GM19467 (cell line): Measurements from ENCODE around the gene CHST11.
A peak's percentile ranks its signal among the peaks of the same experiment; 100 is the strongest.

ENCODE experiments used
- ATAC-seq: cut with Tn5 transposase; IDR thresholded peaks from one replicate; pipeline ENCODE4 v1.9.1; 2021; ENCODE audit warnings: mild to moderate bottlenecking, moderate library complexity; ENCODE audit not compliant: unreplicated experiment

The CHST11 gene

GRCh38 chr12:104456417-104456949, at the start of gene CHST11:
Gene CHST11, plus strand, starts transcription at chr12:104456948.
- peak; percentile 54 for ATAC-seq

DNA sequence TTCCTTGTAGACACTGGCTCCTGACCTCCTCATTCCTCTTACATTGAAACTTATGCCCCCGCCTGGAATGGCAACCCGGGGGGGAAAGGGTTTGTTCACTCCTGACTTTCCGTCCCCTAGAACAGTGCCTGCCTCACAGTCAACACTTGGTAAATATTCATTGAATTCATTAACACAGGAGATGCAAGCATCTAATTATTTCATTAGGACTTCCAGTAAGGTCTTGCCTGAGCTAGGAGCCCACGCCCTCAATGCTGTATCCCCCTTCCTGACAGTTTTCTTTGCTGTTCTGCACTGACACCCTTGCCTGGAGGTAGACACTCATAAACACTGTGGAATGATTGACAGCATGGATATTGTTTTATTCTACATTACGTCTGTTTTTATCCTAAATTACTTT, 49.3 kb upstream of the CHST11 start:
- ATAC-seq: no peak

DNA sequence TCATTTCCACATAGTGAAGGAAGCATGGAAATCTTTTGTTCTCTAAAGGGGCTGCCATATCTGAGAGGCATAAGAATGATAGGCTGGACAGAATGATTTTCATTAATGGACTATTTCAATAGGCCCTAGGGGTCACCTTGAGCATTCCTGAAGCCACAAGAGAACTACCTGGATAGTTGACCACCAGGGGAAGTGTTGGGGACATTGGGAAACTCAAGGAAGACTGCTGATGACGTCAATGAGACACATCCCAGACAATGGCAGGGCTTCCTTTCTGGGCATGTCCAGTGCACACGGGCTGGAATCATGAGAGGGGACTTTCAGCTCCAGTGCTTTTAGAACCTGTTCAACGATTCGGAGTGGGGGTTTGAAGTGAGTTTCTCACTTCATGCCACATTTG, 48.8 kb upstream of the CHST11 start:
- ATAC-seq: no peak

- no peak for ATAC-seq
Observed at GRCh38 chr12:104410326-104410725, 46.4 kb upstream of the CHST11 start.

DNA sequence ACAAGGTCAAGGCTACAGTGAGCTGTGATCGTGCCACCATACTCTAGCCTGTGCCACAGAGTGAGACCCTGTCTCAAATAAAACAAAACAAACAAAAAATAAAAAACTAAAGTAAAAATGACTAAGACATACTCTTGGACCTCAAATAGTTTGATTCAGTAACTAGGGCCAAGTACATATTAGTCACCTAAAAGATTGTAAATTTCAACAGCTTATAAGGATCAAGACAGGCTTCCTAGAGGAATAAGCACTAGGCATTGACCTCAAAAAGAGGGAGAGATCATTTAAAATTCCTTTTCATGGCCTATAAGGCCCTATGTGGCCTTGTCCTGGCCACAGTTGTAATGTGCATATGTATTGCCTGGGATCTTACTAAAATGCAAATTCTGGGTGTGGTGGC, 46.0 kb upstream of the CHST11 start:
- ATAC-seq: no peak

DNA sequence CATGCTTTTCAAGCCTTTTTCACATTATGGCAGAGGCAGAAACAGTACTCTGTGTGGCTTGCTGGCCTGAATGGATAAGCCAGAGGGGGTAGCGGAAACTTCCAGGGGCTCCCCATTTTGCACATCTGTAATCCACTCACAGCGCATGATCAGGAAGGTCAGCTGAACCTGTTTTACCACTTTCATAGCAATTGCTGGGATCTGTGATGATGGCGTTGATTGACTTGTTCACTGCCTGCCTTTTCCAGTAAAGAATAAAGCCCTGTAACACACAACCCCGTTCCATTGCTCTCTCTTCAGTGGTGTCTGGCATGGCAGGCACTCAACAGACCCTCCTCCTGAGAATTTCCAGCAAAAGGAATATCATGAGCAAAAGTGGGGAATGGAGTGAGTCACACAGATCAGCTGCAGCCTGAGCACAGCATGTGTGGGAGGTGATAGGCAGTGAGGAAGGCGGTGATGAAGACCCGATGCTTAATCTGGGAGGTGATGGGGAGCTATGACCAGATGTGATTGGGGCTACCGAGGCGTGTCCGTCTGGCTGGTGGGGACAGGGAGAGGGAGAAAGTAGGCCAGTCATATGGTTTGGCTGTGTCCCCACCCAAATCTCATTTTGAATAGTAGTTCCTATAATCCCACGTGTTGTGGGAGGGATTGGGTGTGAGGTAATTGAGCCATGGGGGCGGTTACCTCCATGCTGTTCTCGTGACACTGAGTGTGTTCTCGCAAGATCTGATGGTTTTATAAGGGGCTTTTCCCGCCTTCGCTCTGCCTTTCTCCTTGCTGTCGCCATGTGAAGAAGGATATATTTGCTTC, 44.7 kb upstream of the CHST11 start:
- no peak for ATAC-seq

DNA sequence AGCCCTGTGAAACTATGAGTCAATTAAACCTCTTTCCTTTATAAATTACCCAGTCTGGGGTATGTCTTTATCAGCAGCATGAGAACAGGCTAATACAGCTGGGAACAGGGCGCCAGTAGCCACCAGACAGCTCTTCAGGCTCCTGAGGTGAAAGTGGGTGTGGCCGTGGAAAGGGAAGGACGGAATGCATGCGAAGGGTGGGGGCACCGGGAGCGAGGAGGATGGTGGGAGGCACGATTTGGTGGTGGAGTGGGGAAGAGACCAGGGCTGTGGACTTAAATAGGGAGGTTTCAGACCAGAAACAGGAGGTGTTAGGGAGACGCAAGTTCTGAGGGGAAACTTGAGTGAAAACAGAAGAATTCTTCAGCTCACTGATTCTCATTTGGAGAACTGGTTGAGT, 44.1 kb upstream of the CHST11 start:
- ATAC-seq: no peak

DNA sequence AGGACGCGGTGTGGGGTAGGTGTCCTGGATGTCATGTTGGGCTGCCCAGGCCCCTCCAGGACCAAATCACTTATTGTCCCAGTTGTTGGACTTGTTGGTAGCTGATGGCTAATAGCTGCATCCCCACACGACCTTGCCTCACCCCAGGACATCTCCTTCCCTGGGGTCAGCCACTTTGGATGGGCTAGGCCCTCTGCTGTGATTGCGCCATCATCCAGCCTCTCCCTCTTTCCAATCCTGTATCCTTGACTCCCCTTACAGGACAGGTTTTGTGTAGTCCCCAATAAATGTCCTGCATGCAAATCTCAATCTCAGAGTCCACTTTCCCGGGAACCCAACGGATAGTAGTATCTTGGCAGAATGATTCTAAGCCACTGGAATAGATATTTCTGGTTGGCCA, 43.4 kb upstream of the CHST11 start:
- no peak for ATAC-seq

- no peak for ATAC-seq
Observed at GRCh38 chr12:104414581-104415341, 42.0 kb upstream of the CHST11 start.

- no peak for ATAC-seq
Observed at GRCh38 chr12:104415342-104415980, 41.3 kb upstream of the CHST11 start.

GRCh38 chr12:104416136-104416535, 40.6 kb upstream of the CHST11 start:
- ATAC-seq: no peak

- ATAC-seq: no peak
Observed at GRCh38 chr12:104416585-104416984, 40.2 kb upstream of the CHST11 start.

- ATAC-seq: no peak
Observed at GRCh38 chr12:104419717-104420116, 37.0 kb upstream of the CHST11 start.

DNA sequence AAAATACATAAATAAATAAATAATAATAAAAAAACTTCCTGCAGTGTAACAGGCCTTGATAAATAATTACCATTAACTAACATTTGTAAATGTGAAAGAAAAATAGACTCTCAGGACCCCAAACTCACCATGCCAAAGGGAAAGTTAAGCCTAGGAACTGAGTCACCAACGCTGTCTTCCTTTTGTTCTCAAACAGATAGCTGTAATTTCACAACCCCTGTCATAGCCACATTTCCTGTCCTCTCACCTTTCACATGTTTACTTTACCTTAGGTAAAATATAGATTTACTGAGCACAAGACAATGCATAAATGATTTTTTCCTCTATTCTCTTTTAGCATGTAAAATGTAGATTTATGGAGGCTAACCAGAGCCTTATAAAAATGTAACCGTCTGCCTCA, 35.9 kb upstream of the CHST11 start:
- ATAC-seq: no peak

- ATAC-seq: no peak
Observed at GRCh38 chr12:104421343-104421742, 35.4 kb upstream of the CHST11 start.

DNA sequence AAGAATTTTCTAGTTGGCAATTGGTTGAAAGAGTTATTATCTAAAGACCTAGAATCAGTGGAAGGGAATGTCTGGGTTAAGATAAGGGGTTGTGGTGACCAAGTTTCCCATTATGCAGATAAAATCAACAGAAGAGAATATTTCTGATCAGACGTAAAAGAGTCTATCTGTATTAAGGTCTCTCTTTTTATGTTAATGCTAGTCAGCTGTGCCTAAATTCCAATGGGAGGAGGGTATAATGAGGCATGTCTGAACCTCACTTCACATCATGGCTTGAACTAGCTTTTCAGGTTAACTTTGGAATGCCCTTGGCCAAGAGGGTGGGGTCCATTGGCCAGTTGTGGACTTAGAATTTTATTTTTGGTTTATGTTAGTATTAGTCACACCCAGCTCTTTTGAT, 34.3 kb upstream of the CHST11 start:
- no peak for ATAC-seq

DNA sequence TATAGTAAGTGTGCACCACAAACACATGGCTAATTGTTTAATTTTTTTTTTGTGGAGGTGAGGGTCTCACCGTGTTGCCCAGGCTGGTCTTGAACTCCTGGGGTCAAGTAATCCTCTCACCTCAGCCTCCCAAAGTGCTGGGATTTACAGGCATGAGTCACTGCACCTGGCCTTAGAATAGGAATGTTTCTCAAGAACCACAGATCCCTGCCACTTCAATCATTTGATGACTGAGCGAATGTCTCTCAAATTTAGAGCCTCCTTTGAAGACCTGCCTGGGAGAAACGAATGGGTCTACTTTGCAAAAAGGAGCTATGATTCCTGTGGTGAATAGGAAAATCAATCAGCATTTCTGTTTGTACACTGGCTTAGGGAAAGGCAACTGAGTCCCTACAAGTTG, 33.5 kb upstream of the CHST11 start:
- no peak for ATAC-seq

DNA sequence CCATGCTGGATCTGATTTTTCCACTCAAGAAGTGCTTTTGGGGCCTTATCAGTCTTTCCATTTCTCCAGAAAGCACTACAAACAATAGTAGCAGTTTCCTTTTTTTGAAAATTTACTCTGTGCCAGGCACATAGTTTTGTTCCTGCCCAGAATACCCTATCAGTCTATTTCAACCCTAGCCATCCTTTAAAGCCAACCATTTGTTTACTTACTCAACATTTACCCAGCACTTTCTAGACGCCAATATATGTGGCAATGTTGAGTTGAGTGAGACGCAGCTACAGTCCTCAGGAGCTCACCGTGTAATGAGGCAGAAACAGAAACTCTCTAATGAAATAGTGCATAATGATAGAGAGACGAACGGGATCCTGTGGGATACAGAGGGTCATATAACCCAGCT, 32.9 kb upstream of the CHST11 start:
- ATAC-seq: no peak

DNA sequence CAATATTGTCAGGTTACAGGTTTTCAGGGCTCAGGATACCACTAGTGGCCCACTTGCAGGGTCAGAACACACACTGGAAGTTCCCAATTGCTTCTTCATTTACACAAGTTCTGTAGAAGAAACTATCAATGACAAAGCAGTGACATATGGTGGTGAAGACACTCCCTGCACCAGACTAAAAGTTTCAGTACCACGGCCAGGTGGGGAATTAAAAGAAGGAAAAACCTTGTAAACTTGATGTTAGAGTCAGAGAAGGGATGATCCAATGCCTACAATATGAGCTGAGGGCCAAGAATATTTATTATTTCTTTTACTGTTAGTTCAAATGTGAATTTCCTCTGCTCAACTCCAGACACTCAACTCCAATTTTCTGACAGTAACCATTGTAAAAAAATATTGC, 31.8 kb upstream of the CHST11 start:
- no peak for ATAC-seq

- no peak for ATAC-seq
Observed at GRCh38 chr12:104425614-104426013, 31.1 kb upstream of the CHST11 start.

GRCh38 chr12:104426926-104427546, 29.7 kb upstream of the CHST11 start:
- ATAC-seq: no peak
